Measurements from ENCODE around the gene LMO4.

DNA sequence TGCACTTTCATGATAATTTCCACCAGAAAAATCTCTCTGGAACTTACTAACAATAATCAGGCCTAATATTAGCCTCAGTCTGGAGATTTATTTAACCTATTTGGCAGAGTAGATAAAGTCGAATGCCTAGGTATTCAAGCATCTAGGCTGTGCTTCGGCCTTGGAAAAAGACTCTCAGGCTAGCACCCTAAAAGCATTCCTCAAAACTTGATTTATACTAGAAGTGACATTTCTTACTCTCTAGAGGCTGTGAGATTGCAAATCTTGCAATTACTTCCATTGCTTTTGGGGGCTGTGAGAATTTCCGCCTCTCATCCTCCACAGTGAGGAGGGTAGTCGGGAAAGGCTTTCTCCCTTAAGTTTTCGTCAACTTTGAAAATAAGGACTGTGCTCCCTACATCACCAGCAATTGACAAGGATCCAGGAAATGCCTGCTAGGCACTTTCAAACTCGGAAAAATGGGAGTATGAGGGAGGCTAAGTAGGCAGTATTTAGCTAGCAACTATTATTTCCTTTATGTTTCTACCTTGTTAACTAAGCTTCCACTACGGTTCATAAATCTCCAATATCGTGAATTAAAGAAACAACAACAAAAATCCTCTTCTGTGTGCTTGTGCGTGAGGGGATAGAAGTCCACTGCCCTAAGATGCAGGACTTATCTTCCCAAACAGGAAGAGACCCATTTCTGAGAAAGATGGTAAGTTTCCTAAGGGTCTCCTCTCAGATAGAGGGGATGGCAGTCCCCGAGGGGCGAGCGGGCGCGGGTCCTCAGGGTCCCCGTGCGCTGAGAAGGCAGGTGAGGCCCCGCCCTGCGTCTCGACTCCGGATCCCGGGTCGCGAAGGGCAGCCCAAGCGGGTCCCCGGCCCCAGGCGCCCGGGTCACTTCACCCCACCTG, 1.1 kb upstream of the LMO4 start:
- TF ChIP-seq POLR2AphosphoS5 (IDR thresholded peaks at IDR 0.05) (no peak), POLR2A (IDR thresholded peaks at IDR 0.05) (no peak)
- TF ChIP-seq, protein P1, sequence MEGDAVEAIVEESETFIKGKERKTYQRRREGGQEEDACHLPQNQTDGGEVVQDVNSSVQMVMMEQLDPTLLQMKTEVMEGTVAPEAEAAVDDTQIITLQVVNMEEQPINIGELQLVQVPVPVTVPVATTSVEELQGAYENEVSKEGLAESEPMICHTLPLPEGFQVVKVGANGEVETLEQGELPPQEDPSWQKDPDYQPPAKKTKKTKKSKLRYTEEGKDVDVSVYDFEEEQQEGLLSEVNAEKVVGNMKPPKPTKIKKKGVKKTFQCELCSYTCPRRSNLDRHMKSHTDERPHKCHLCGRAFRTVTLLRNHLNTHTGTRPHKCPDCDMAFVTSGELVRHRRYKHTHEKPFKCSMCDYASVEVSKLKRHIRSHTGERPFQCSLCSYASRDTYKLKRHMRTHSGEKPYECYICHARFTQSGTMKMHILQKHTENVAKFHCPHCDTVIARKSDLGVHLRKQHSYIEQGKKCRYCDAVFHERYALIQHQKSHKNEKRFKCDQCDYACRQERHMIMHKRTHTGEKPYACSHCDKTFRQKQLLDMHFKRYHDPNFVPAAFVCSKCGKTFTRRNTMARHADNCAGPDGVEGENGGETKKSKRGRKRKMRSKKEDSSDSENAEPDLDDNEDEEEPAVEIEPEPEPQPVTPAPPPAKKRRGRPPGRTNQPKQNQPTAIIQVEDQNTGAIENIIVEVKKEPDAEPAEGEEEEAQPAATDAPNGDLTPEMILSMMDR (IDR thresholded peaks at IDR 0.05) = no peak

Data from stomach (tissue), 4 donors.